ENCODE results near the gene GALNT17.

Gene GALNT17

GRCh38 chr7:71511361-71511807 is 379.4 kb downstream of the GALNT17 start:
- peaks cover 4% of the 10 kb centered on the region for H3K9me3 ChIP-seq (ENCODE audit: insufficient read depth, low read depth, low read length)
- no CpG with 5 or more reads among the region's 3 CpGs for WGBS (ENCODE audit: extremely low coverage, insufficient coverage, insufficient read length)

GRCh38 chr7:71517940-71518699 is 386.2 kb downstream of the GALNT17 start:
- Histone ChIP-seq H2BK5ac (ENCODE audit: low read depth, low read length, poor library complexity) (no peak overlapping the region), H2AK5ac (ENCODE audit: low read length) (no peak overlapping the region), H4K91ac (ENCODE audit: low read depth, low read length) (no peak overlapping the region), H3K4ac (ENCODE audit: low read depth, low read length) (no peak overlapping the region), H3K4me2 (ENCODE audit: low read length) (no peak overlapping the region), H3K14ac (ENCODE audit: low read length) (no peak overlapping the region), H3K9me3 (ENCODE audit: insufficient read depth, low read depth, low read length) (peaks cover 7% of the 10 kb centered on the region), H3K27me3 (ENCODE audit: insufficient read depth, low read length) (no peaks in the 10 kb centered on the region), H3K79me2 (ENCODE audit: control insufficient read depth, insufficient read depth, low read length, poor library complexity) (no peaks in the 10 kb centered on the region), H3K4me1 (ENCODE audit: control insufficient read depth in 1 of 2, insufficient read depth in 2 of 2, low read length in 2 of 2) (no peaks in the 10 kb centered on the region), H3K36me3 (ENCODE audit: control insufficient read depth in 1 of 2, insufficient read depth in 2 of 2, low read length in 2 of 2) (no peaks in the 10 kb centered on the region), H3K23ac (ENCODE audit: low read length) (no peak overlapping the region), H3K79me1 (ENCODE audit: low read length) (no peaks in the 10 kb centered on the region), H3K9ac (ENCODE audit: low read length) (no peak overlapping the region), H3K27ac (ENCODE audit: low read depth, low read length) (no peak overlapping the region), H3K18ac (ENCODE audit: low read length) (no peak overlapping the region), H2AFZ (ENCODE audit: insufficient read depth, low read length, poor library complexity) (no peak overlapping the region), H2BK12ac (ENCODE audit: low read length) (no peak overlapping the region), H4K12ac (ENCODE audit: low read depth, low read length) (no peak overlapping the region), H4K8ac (ENCODE audit: low read depth, low read length) (no peak overlapping the region), H3K4me3 (ENCODE audit: low read depth, low read length) (no peak overlapping the region), H2BK120ac (ENCODE audit: insufficient read depth, low read length, poor library complexity) (no peak overlapping the region)
- DNase-seq = no peak
- WGBS (ENCODE audit: extremely low coverage, insufficient coverage, insufficient read length) = no CpG with 5 or more reads among the region's 7 CpGs

More at GRCh38 chr7:71511361-71511807, 379.4 kb downstream of the GALNT17 start:
- H2BK120ac ChIP-seq (ENCODE audit: insufficient read depth, low read length, poor library complexity) = no peak overlapping the region
- H3K79me2 ChIP-seq (ENCODE audit: control insufficient read depth, insufficient read depth, low read length, poor library complexity) = no peaks in the 10 kb centered on the region
- H4K91ac ChIP-seq (ENCODE audit: low read depth, low read length) = no peak overlapping the region
- H3K27me3 ChIP-seq (ENCODE audit: insufficient read depth, low read length) = no peaks in the 10 kb centered on the region
- no peak overlapping the region for H3K27ac ChIP-seq (ENCODE audit: low read depth, low read length)
- no peak overlapping the region for H3K4me3 ChIP-seq (ENCODE audit: low read depth, low read length)
- no peak overlapping the region for H4K12ac ChIP-seq (ENCODE audit: low read depth, low read length)
- H2BK5ac ChIP-seq (ENCODE audit: low read depth, low read length, poor library complexity) = no peak overlapping the region
- no peak overlapping the region for H3K14ac ChIP-seq (ENCODE audit: low read length)
- H2BK12ac ChIP-seq (ENCODE audit: low read length) = no peak overlapping the region
- no peak overlapping the region for H3K4ac ChIP-seq (ENCODE audit: low read depth, low read length)
- no peak overlapping the region for H2AFZ ChIP-seq (ENCODE audit: insufficient read depth, low read length, poor library complexity)
- H3K36me3 ChIP-seq (ENCODE audit: control insufficient read depth in 1 of 2, insufficient read depth in 2 of 2, low read length in 2 of 2) = no peaks in the 10 kb centered on the region
- H3K79me1 ChIP-seq (ENCODE audit: low read length) = no peaks in the 10 kb centered on the region
- H3K4me1 ChIP-seq (ENCODE audit: control insufficient read depth in 1 of 2, insufficient read depth in 2 of 2, low read length in 2 of 2) = no peaks in the 10 kb centered on the region
- no peak overlapping the region for H3K4me2 ChIP-seq (ENCODE audit: low read length)
- no peak for DNase-seq
- H4K8ac ChIP-seq (ENCODE audit: low read depth, low read length) = no peak overlapping the region
- H3K18ac ChIP-seq (ENCODE audit: low read length) = no peak overlapping the region
- H2AK5ac ChIP-seq (ENCODE audit: low read length) = no peak overlapping the region
- H3K9ac ChIP-seq (ENCODE audit: low read length) = no peak overlapping the region
- no peak overlapping the region for H3K23ac ChIP-seq (ENCODE audit: low read length)

- Histone ChIP-seq H3K27me3 (ENCODE audit: insufficient read depth, low read length) (no peaks in the 10 kb centered on the region), H3K36me3 (ENCODE audit: control insufficient read depth in 1 of 2, insufficient read depth in 2 of 2, low read length in 2 of 2) (no peaks in the 10 kb centered on the region), H3K27ac (ENCODE audit: low read depth, low read length) (no peak overlapping the region), H4K91ac (ENCODE audit: low read depth, low read length) (no peak overlapping the region), H3K18ac (ENCODE audit: low read length) (no peak overlapping the region), H3K4me1 (ENCODE audit: control insufficient read depth in 1 of 2, insufficient read depth in 2 of 2, low read length in 2 of 2) (no peaks in the 10 kb centered on the region), H4K12ac (ENCODE audit: low read depth, low read length) (no peak overlapping the region), H3K14ac (ENCODE audit: low read length) (no peak overlapping the region), H2BK120ac (ENCODE audit: insufficient read depth, low read length, poor library complexity) (no peak overlapping the region), H2BK12ac (ENCODE audit: low read length) (no peak overlapping the region), H3K79me1 (ENCODE audit: low read length) (no peaks in the 10 kb centered on the region), H3K9me3 (ENCODE audit: insufficient read depth, low read depth, low read length) (peaks cover 7% of the 10 kb centered on the region), H2AFZ (ENCODE audit: insufficient read depth, low read length, poor library complexity) (no peak overlapping the region), H3K23ac (ENCODE audit: low read length) (no peak overlapping the region), H3K4me3 (ENCODE audit: low read depth, low read length) (no peak overlapping the region), H3K79me2 (ENCODE audit: control insufficient read depth, insufficient read depth, low read length, poor library complexity) (no peaks in the 10 kb centered on the region), H2AK5ac (ENCODE audit: low read length) (no peak overlapping the region), H4K8ac (ENCODE audit: low read depth, low read length) (no peak overlapping the region), H3K4me2 (ENCODE audit: low read length) (no peak overlapping the region), H3K9ac (ENCODE audit: low read length) (no peak overlapping the region), H2BK5ac (ENCODE audit: low read depth, low read length, poor library complexity) (no peak overlapping the region), H3K4ac (ENCODE audit: low read depth, low read length) (no peak overlapping the region)
- WGBS (ENCODE audit: extremely low coverage, insufficient coverage, insufficient read length) = no CpG with 5 or more reads among the region's 2 CpGs
- no peak for DNase-seq
These were observed 386.9 kb downstream of the GALNT17 start for GRCh38 chr7:71518880-71519279.

- no peak overlapping the region for H3K14ac ChIP-seq (ENCODE audit: low read length)
- no CpG with 5 or more reads among the region's 5 CpGs for WGBS (ENCODE audit: extremely low coverage, insufficient coverage, insufficient read length)
- no peak overlapping the region for H4K12ac ChIP-seq (ENCODE audit: low read depth, low read length)
- no peak overlapping the region for H3K4ac ChIP-seq (ENCODE audit: low read depth, low read length)
- no peaks in the 10 kb centered on the region for H3K79me2 ChIP-seq (ENCODE audit: control insufficient read depth, insufficient read depth, low read length, poor library complexity)
- no peaks in the 10 kb centered on the region for H3K27me3 ChIP-seq (ENCODE audit: insufficient read depth, low read length)
- no peak overlapping the region for H2BK5ac ChIP-seq (ENCODE audit: low read depth, low read length, poor library complexity)
- no peak overlapping the region for H4K91ac ChIP-seq (ENCODE audit: low read depth, low read length)
- no peak overlapping the region for H4K8ac ChIP-seq (ENCODE audit: low read depth, low read length)
- no peaks in the 10 kb centered on the region for H3K36me3 ChIP-seq (ENCODE audit: control insufficient read depth in 1 of 2, insufficient read depth in 2 of 2, low read length in 2 of 2)
- H3K79me1 ChIP-seq (ENCODE audit: low read length) = no peaks in the 10 kb centered on the region
- H3K23ac ChIP-seq (ENCODE audit: low read length) = no peak overlapping the region
- H3K4me2 ChIP-seq (ENCODE audit: low read length) = no peak overlapping the region
- H3K4me3 ChIP-seq (ENCODE audit: low read depth, low read length) = no peak overlapping the region
- no peak overlapping the region for H3K27ac ChIP-seq (ENCODE audit: low read depth, low read length)
- H3K4me1 ChIP-seq (ENCODE audit: control insufficient read depth in 1 of 2, insufficient read depth in 2 of 2, low read length in 2 of 2) = no peaks in the 10 kb centered on the region
- no peak overlapping the region for H2BK120ac ChIP-seq (ENCODE audit: insufficient read depth, low read length, poor library complexity)
- H3K9ac ChIP-seq (ENCODE audit: low read length) = no peak overlapping the region
- no peak overlapping the region for H2AFZ ChIP-seq (ENCODE audit: insufficient read depth, low read length, poor library complexity)
- no peak for DNase-seq
- H2BK12ac ChIP-seq (ENCODE audit: low read length) = no peak overlapping the region
- peaks cover 5% of the 10 kb centered on the region for H3K9me3 ChIP-seq (ENCODE audit: insufficient read depth, low read depth, low read length)
- H3K18ac ChIP-seq (ENCODE audit: low read length) = no peak overlapping the region
- no peak overlapping the region for H2AK5ac ChIP-seq (ENCODE audit: low read length)
These were observed 389.6 kb downstream of the GALNT17 start for GRCh38 chr7:71521506-71521905.
